Measurements from ENCODE around the gene SLC9C1.

- TF ChIP-seq EZH2 (IDR thresholded peaks at IDR 0.05; ENCODE audit: low read length, missing control alignments) = no peak
- TF ChIP-seq CTCF (conservative IDR thresholded peaks at IDR 0.05 in 1 of 2, IDR thresholded peaks at IDR 0.05 in 1 of 2; ENCODE audit: low read depth in 1 of 2, low read length in 2 of 2) = no peak
Measured at GRCh38 chr3:112339134-112339533, 45.1 kb upstream of the SLC9C1 start.
